ENCODE results near the gene SMYD3. TPM values are rescaled to one million over a fixed set of nuclear protein-coding genes. Genes with fewer than 3 reads are reported as not detected.

Gene SMYD3
- total RNA-seq, 1 donor from 2014 or later: 34.9 TPM

- no peak for DNase-seq (ENCODE audit: low spot score in 2 of 2, unreplicated experiment in 2 of 2)
- Mint-ChIP-seq H3K27ac (no peak overlapping the region), H3K27me3 (ENCODE audit: low read depth) (no peaks in the 10 kb centered on the region), H3K9me3 (no peaks in the 10 kb centered on the region), H3K4me3 (no peak overlapping the region), H3K4me1 (peaks cover 17% of the 10 kb centered on the region), H3K36me3 (peaks cover 5% of the 10 kb centered on the region)
- no peak for TF ChIP-seq CTCF (IDR thresholded peaks at IDR 0.05; ENCODE audit: unreplicated experiment)
These were observed 643.4 kb downstream of the SMYD3 start for GRCh38 chr1:245863566-245864184.

- H3K36me3 Mint-ChIP-seq: peaks cover 5% of the 10 kb centered on the region
- no peak for TF ChIP-seq CTCF (IDR thresholded peaks at IDR 0.05; ENCODE audit: unreplicated experiment)
- H3K27me3 Mint-ChIP-seq (ENCODE audit: low read depth): no peaks in the 10 kb centered on the region
- no peak overlapping the region for H3K27ac Mint-ChIP-seq
- no peaks in the 10 kb centered on the region for H3K9me3 Mint-ChIP-seq
- H3K4me1 Mint-ChIP-seq: peaks cover 17% of the 10 kb centered on the region
- H3K4me3 Mint-ChIP-seq: no peak overlapping the region
- DNase-seq (ENCODE audit: low spot score in 2 of 2, unreplicated experiment in 2 of 2): no peak
These were observed 644.1 kb downstream of the SMYD3 start for GRCh38 chr1:245862812-245863540.

- H3K27me3 Mint-ChIP-seq (ENCODE audit: low read depth): no peaks in the 10 kb centered on the region
- H3K4me3 Mint-ChIP-seq: no peak overlapping the region
- peaks cover 21% of the 10 kb centered on the region for H3K4me1 Mint-ChIP-seq
- H3K9me3 Mint-ChIP-seq: no peaks in the 10 kb centered on the region
- TF ChIP-seq CTCF (IDR thresholded peaks at IDR 0.05; ENCODE audit: unreplicated experiment): no peak
- peak overlapping the region; percentile 54 for H3K27ac Mint-ChIP-seq
- H3K36me3 Mint-ChIP-seq: peaks cover 5% of the 10 kb centered on the region
- no peak for DNase-seq (ENCODE audit: low spot score in 2 of 2, unreplicated experiment in 2 of 2)
These were observed 646.2 kb downstream of the SMYD3 start for GRCh38 chr1:245860657-245861544.

- no peak for DNase-seq (ENCODE audit: low spot score in 2 of 2, unreplicated experiment in 2 of 2)
- H3K36me3 Mint-ChIP-seq: peaks cover 6% of the 10 kb centered on the region
- H3K9me3 Mint-ChIP-seq: peaks cover 4% of the 10 kb centered on the region
- no peak overlapping the region for H3K4me3 Mint-ChIP-seq
- no peak for TF ChIP-seq CTCF (IDR thresholded peaks at IDR 0.05; ENCODE audit: unreplicated experiment)
- H3K27me3 Mint-ChIP-seq (ENCODE audit: low read depth): no peaks in the 10 kb centered on the region
- H3K27ac Mint-ChIP-seq: no peak overlapping the region
- H3K4me1 Mint-ChIP-seq: peaks cover 21% of the 10 kb centered on the region
These were observed 647.5 kb downstream of the SMYD3 start for GRCh38 chr1:245859493-245860114.

- no peaks in the 10 kb centered on the region for H3K27me3 Mint-ChIP-seq (ENCODE audit: low read depth)
- no peak for DNase-seq (ENCODE audit: low spot score in 2 of 2, unreplicated experiment in 2 of 2)
- peaks cover 21% of the 10 kb centered on the region for H3K4me1 Mint-ChIP-seq
- TF ChIP-seq CTCF (IDR thresholded peaks at IDR 0.05; ENCODE audit: unreplicated experiment): no peak
- no peak overlapping the region for H3K4me3 Mint-ChIP-seq
- peaks cover 10% of the 10 kb centered on the region for H3K9me3 Mint-ChIP-seq
- H3K27ac Mint-ChIP-seq: no peak overlapping the region
- H3K36me3 Mint-ChIP-seq: peaks cover 10% of the 10 kb centered on the region
These were observed 648.2 kb downstream of the SMYD3 start for GRCh38 chr1:245858722-245859492.

All from mesothelial cell of epicardium (in vitro differentiated cells).